Activated naive CD8-positive, alpha-beta T cell treated with anti-CD3 and anti-CD28 coated beads, Interleukin-2, amount 50 U/mL, for 24 hours (primary cell): ENCODE data around the gene PCSK5.
A peak's percentile ranks its signal among the peaks of the same experiment; 100 is the strongest.

ENCODE experiments used
- ATAC-seq: fragments of 150-1000 bp; cut with Tn5 transposase; one replicate; pipeline ENCODE4 v1.10.0; 2021
- DNase-seq: peaks from one replicate; pipeline ENCODE4 v3.0.0; 2021
- H3K27ac Mint-ChIP-seq: one replicate; pipeline ENCODE4 v1.8.0; 2021; ENCODE audit warnings: mild to moderate bottlenecking, mixed read lengths
- H3K27me3 Mint-ChIP-seq: one replicate; pipeline ENCODE4 v1.8.0; 2021; ENCODE audit warnings: mixed read lengths
- H3K36me3 Mint-ChIP-seq: one replicate; pipeline ENCODE4 v1.8.0; 2021; ENCODE audit warnings: low read depth, mixed read lengths
- H3K4me1 Mint-ChIP-seq: one replicate; pipeline ENCODE4 v1.8.0; 2021; ENCODE audit warnings: mixed read lengths
- H3K4me3 Mint-ChIP-seq: one replicate; pipeline ENCODE4 v1.8.0; 2021; ENCODE audit warnings: mild to moderate bottlenecking, moderate library complexity, mixed read lengths
- H3K9me3 Mint-ChIP-seq: one replicate; pipeline ENCODE4 v1.8.0; 2021; ENCODE audit warnings: mixed read lengths

Gene PCSK5

GRCh38 chr9:75926385-75926784 lies 35.9 kb downstream of the PCSK5 start:
- no peak for DNase-seq
- Mint-ChIP-seq H3K27ac (no peak overlapping the region), H3K4me3 (no peak overlapping the region), H3K36me3 (no peaks in the 10 kb centered on the region), H3K4me1 (peaks cover 8% of the 10 kb centered on the region), H3K9me3 (peaks cover 5% of the 10 kb centered on the region), H3K27me3 (no peaks in the 10 kb centered on the region)
- ATAC-seq, result no peak

- H3K27me3 Mint-ChIP-seq, result no peaks in the 10 kb centered on the region
- ATAC-seq (no peak), DNase-seq (no peak)
- no peak overlapping the region for H3K4me3 Mint-ChIP-seq
- H3K36me3 Mint-ChIP-seq, result no peaks in the 10 kb centered on the region
- peaks cover 8% of the 10 kb centered on the region for H3K4me1 Mint-ChIP-seq
- peaks cover 5% of the 10 kb centered on the region for H3K9me3 Mint-ChIP-seq
- H3K27ac Mint-ChIP-seq, result no peak overlapping the region
Measured at GRCh38 chr9:75927356-75927755, 36.9 kb downstream of the PCSK5 start.

- no peak overlapping the region for H3K4me3 Mint-ChIP-seq
- H3K36me3 Mint-ChIP-seq, result peaks cover 7% of the 10 kb centered on the region
- DNase-seq (no peak), ATAC-seq (no peak)
- H3K27ac Mint-ChIP-seq, result no peak overlapping the region
- H3K9me3 Mint-ChIP-seq, result no peaks in the 10 kb centered on the region
- no peaks in the 10 kb centered on the region for H3K27me3 Mint-ChIP-seq
- H3K4me1 Mint-ChIP-seq, result peaks cover 8% of the 10 kb centered on the region
Measured at GRCh38 chr9:75930190-75930589, 39.7 kb downstream of the PCSK5 start.

- H3K27ac Mint-ChIP-seq, result no peak overlapping the region
- H3K4me3 Mint-ChIP-seq, result no peak overlapping the region
- H3K36me3 Mint-ChIP-seq, result peaks cover 7% of the 10 kb centered on the region
- H3K27me3 Mint-ChIP-seq, result no peaks in the 10 kb centered on the region
- ATAC-seq (no peak), DNase-seq (no peak)
- H3K4me1 Mint-ChIP-seq, result peaks cover 5% of the 10 kb centered on the region
- H3K9me3 Mint-ChIP-seq, result no peaks in the 10 kb centered on the region
Measured at GRCh38 chr9:75930730-75931321, 40.4 kb downstream of the PCSK5 start.

- Mint-ChIP-seq H3K27me3 (no peaks in the 10 kb centered on the region), H3K4me3 (no peak overlapping the region), H3K9me3 (no peaks in the 10 kb centered on the region), H3K4me1 (peaks cover 15% of the 10 kb centered on the region), H3K27ac (no peak overlapping the region), H3K36me3 (peaks cover 7% of the 10 kb centered on the region)
- ATAC-seq (no peak), DNase-seq (no peak)
Measured at GRCh38 chr9:75933982-75934381, 43.5 kb downstream of the PCSK5 start.

GRCh38 chr9:75935591-75935990 lies 45.1 kb downstream of the PCSK5 start:
- DNase-seq, result no peak
- Mint-ChIP-seq H3K27me3 (no peaks in the 10 kb centered on the region), H3K27ac (no peak overlapping the region), H3K4me1 (peaks cover 12% of the 10 kb centered on the region), H3K36me3 (peaks cover 7% of the 10 kb centered on the region), H3K4me3 (no peak overlapping the region), H3K9me3 (no peaks in the 10 kb centered on the region)
- no peak for ATAC-seq

GRCh38 chr9:75937521-75938258 lies 47.2 kb downstream of the PCSK5 start:
- peaks cover 7% of the 10 kb centered on the region for H3K36me3 Mint-ChIP-seq
- no peaks in the 10 kb centered on the region for H3K27me3 Mint-ChIP-seq
- H3K4me3 Mint-ChIP-seq, result no peak overlapping the region
- H3K4me1 Mint-ChIP-seq, result peaks cover 12% of the 10 kb centered on the region
- ATAC-seq, result no peak
- H3K9me3 Mint-ChIP-seq, result no peaks in the 10 kb centered on the region
- no peak overlapping the region for H3K27ac Mint-ChIP-seq
- no peak for DNase-seq

- ATAC-seq (no peak), DNase-seq (no peak)
- Mint-ChIP-seq H3K4me1 (peaks cover 12% of the 10 kb centered on the region), H3K9me3 (no peaks in the 10 kb centered on the region), H3K36me3 (peaks cover 4% of the 10 kb centered on the region), H3K27me3 (no peaks in the 10 kb centered on the region), H3K4me3 (no peak overlapping the region), H3K27ac (peak overlapping the region; percentile 7)
Measured at GRCh38 chr9:75938946-75939345, 48.5 kb downstream of the PCSK5 start.

- DNase-seq (no peak), ATAC-seq (no peak)
- H3K36me3 Mint-ChIP-seq, result peaks cover 2% of the 10 kb centered on the region
- H3K4me1 Mint-ChIP-seq, result peaks cover 12% of the 10 kb centered on the region
- no peaks in the 10 kb centered on the region for H3K9me3 Mint-ChIP-seq
- no peaks in the 10 kb centered on the region for H3K27me3 Mint-ChIP-seq
- no peak overlapping the region for H3K4me3 Mint-ChIP-seq
- no peak overlapping the region for H3K27ac Mint-ChIP-seq
Measured at GRCh38 chr9:75939536-75940111, 49.2 kb downstream of the PCSK5 start.

GRCh38 chr9:75941066-75941465 lies 50.6 kb downstream of the PCSK5 start:
- Mint-ChIP-seq H3K27me3 (no peaks in the 10 kb centered on the region), H3K27ac (no peak overlapping the region), H3K4me1 (peaks cover 14% of the 10 kb centered on the region), H3K4me3 (no peak overlapping the region), H3K36me3 (peaks cover 5% of the 10 kb centered on the region), H3K9me3 (peaks cover 6% of the 10 kb centered on the region)
- DNase-seq, result no peak
- ATAC-seq, result no peak

GRCh38 chr9:75941577-75942311 lies 51.3 kb downstream of the PCSK5 start:
- Mint-ChIP-seq H3K4me1 (peaks cover 14% of the 10 kb centered on the region), H3K9me3 (peaks cover 8% of the 10 kb centered on the region), H3K27ac (no peak overlapping the region), H3K27me3 (no peaks in the 10 kb centered on the region), H3K36me3 (peaks cover 5% of the 10 kb centered on the region), H3K4me3 (no peak overlapping the region)
- no peak for DNase-seq
- ATAC-seq, result no peak

- Mint-ChIP-seq H3K27me3 (no peaks in the 10 kb centered on the region), H3K27ac (no peak overlapping the region), H3K4me3 (no peak overlapping the region), H3K9me3 (peaks cover 14% of the 10 kb centered on the region), H3K36me3 (peaks cover 9% of the 10 kb centered on the region), H3K4me1 (peaks cover 2% of the 10 kb centered on the region)
- no peak for DNase-seq
- no peak for ATAC-seq
Measured at GRCh38 chr9:75946766-75947165, 56.3 kb downstream of the PCSK5 start.

- DNase-seq (no peak), ATAC-seq (no peak)
- no peak overlapping the region for H3K4me3 Mint-ChIP-seq
- H3K36me3 Mint-ChIP-seq, result peaks cover 9% of the 10 kb centered on the region
- H3K9me3 Mint-ChIP-seq, result peaks cover 14% of the 10 kb centered on the region
- H3K27ac Mint-ChIP-seq, result no peak overlapping the region
- peaks cover 2% of the 10 kb centered on the region for H3K4me1 Mint-ChIP-seq
- no peaks in the 10 kb centered on the region for H3K27me3 Mint-ChIP-seq
Measured at GRCh38 chr9:75947233-75947632, 56.8 kb downstream of the PCSK5 start.

- no peaks in the 10 kb centered on the region for H3K4me1 Mint-ChIP-seq
- H3K36me3 Mint-ChIP-seq, result peaks cover 4% of the 10 kb centered on the region
- no peak overlapping the region for H3K4me3 Mint-ChIP-seq
- ATAC-seq (no peak), DNase-seq (no peak)
- H3K27me3 Mint-ChIP-seq, result no peaks in the 10 kb centered on the region
- no peak overlapping the region for H3K27ac Mint-ChIP-seq
- H3K9me3 Mint-ChIP-seq, result peaks cover 7% of the 10 kb centered on the region
Measured at GRCh38 chr9:75950998-75951397, 60.5 kb downstream of the PCSK5 start.

GRCh38 chr9:75953218-75953617 lies 62.7 kb downstream of the PCSK5 start:
- peaks cover 4% of the 10 kb centered on the region for H3K9me3 Mint-ChIP-seq
- H3K4me1 Mint-ChIP-seq, result no peaks in the 10 kb centered on the region
- H3K4me3 Mint-ChIP-seq, result no peak overlapping the region
- ATAC-seq, result no peak
- H3K36me3 Mint-ChIP-seq, result peaks cover 3% of the 10 kb centered on the region
- H3K27me3 Mint-ChIP-seq, result no peaks in the 10 kb centered on the region
- H3K27ac Mint-ChIP-seq, result no peak overlapping the region
- no peak for DNase-seq
